OCI-LY1 (cell line): ENCODE data around the gene WWC2.

Source experiments
- CTCF ChIP-seq: fragments of 200-600 bp; sonication (generic), shearing (Covaris generic); IDR thresholded peaks from 2 replicates; pipeline ENCODE4 v1.5.1; 2017; ENCODE audit warnings: mild to moderate bottlenecking, antibody characterized with exemption, low read length, moderate library complexity, mixed read lengths
- EZH2 ChIP-seq: fragments of 200-600 bp; sonication (generic), shearing (Covaris generic); IDR thresholded peaks from 2 replicates; pipeline ENCODE4 v1.8.0; 2017; ENCODE audit warnings: borderline replicate concordance, mixed run types, mild to moderate bottlenecking, antibody characterized with exemption, low read length, moderate library complexity, mixed read lengths

GRCh38 chr4:183263787-183264386 lies 164.8 kb downstream of the WWC2 start:
- TF ChIP-seq CTCF (no peak), EZH2 (no peak)
